Panc1 (cell line): ENCODE measurements around the gene SPIN2B. TPM values are rescaled to one million over a fixed set of nuclear protein-coding genes. Genes with fewer than 3 reads are reported as not detected.

Experiments used
- ATAC-seq: fragments of 200-7000 bp; cut with Tn5 transposase; 2 replicates; pipeline ENCODE4 v1.9.1; 2020; ENCODE audit warnings: mild to moderate bottlenecking, moderate library complexity
- BruUV-seq: library from RNA; stranded (reverse); fragments of 400-500 nt; replicated peaks from 2 replicates; lab custom pipeline; 2021; lab: Mats Ljungman, UMichigan
- CTCF ChIA-PET: fragments of 300-600 bp; sonication (Branson Sonifier 250); formaldehyde crosslinking; loops from one replicate; lab custom pipeline; 2022; ENCODE audit warnings: antibody characterized with exemption; lab: Charles Lee
- POLR2A ChIA-PET: fragments of 300-600 bp; sonication (Branson Sonifier 250); formaldehyde crosslinking; loops from one replicate; lab custom pipeline; 2022; ENCODE audit warnings: antibody characterized with exemption; lab: Charles Lee
- DNase-seq: peaks from one replicate; pipeline ENCODE4 v3.0.0-alpha.2; 2010; ENCODE audit warnings: low read depth, low spot score
- H3K27ac ChIP-seq: 2 replicates; pipeline ENCODE4 v1.5.1; 2011; ENCODE audit warnings: mild to moderate bottlenecking, low read length, inconsistent platforms
- H3K27me3 ChIP-seq: fragments of 200-500 bp; sonication (Bioruptor generic); 2 replicates; pipeline ENCODE4 v1.6.0; 2014; ENCODE audit warnings: low read length, inconsistent platforms; ENCODE audit not compliant: control insufficient read depth, insufficient read depth
- H3K36me3 ChIP-seq: fragments of 200-500 bp; sonication (Bioruptor generic); 2 replicates; pipeline ENCODE4 v1.5.1; 2014; ENCODE audit warnings: inconsistent platforms, mild to moderate bottlenecking, low read length, moderate library complexity; ENCODE audit not compliant: control insufficient read depth, insufficient read depth
- H3K4me1 ChIP-seq: 2 replicates; pipeline ENCODE4 v1.5.1; 2011; ENCODE audit warnings: inconsistent platforms, mild to moderate bottlenecking, low read length, moderate library complexity; ENCODE audit not compliant: control insufficient read depth, insufficient read depth
- H3K4me3 ChIP-seq, 2 experiments: 2 replicates each; pipeline ENCODE4 v1.5.1; 2011 to 2012; ENCODE audit warnings: low read depth in 2 of 2, low read length in 2 of 2, mild to moderate bottlenecking in 2 of 2, inconsistent platforms in 1 of 2, moderate library complexity in 1 of 2
- H3K9me3 ChIP-seq: fragments of 200-500 bp; sonication (Bioruptor generic); 2 replicates; pipeline ENCODE4 v1.5.1; 2014; ENCODE audit warnings: low read depth, mild to moderate bottlenecking, inconsistent platforms, low read length, moderate library complexity; ENCODE audit not compliant: control insufficient read depth, insufficient read depth
- POLR2AphosphoS5 ChIP-seq: IDR thresholded peaks from 2 replicates; pipeline ENCODE4 v1.6.1; 2012; ENCODE audit warnings: mild to moderate bottlenecking, low read depth, low read length, moderate library complexity
- SIN3A ChIP-seq: IDR thresholded peaks from 2 replicates; pipeline ENCODE4 v1.6.1; 2012; ENCODE audit warnings: low read depth, mild to moderate bottlenecking, low read length, moderate library complexity, borderline replicate concordance; ENCODE audit not compliant: insufficient read depth
- TCF7L2 ChIP-seq: IDR thresholded peaks from 2 replicates; pipeline ENCODE4 v1.6.1; 2011; ENCODE audit warnings: mild to moderate bottlenecking, low read depth, low read length, inconsistent platforms
- in situ Hi-C: cut with HindIII; loops from 2 replicates; pipeline ENCODE4 v1.10.0; 2016; ENCODE audit warnings: low sequenced_read_pairs, low pct_unique_long_range_greater_than_20kb
- intact Hi-C: fragments of 100-400 bp; cut with micrococcal nuclease; formaldehyde crosslinking; loops from one replicate; pipeline ENCODE4 v1.10.0; 2022; ENCODE audit not compliant: unreplicated experiment
- total RNA-seq: library from RNA; stranded (reverse); gene quantifications from one replicate; pipeline ENCODE4 v1.2.1, GENCODE V29; 2021; ENCODE audit not compliant: unreplicated experiment
- TF ChIP-seq, protein P1 (sequence below), 2 experiments: IDR thresholded peaks; 2 replicates each; pipeline ENCODE4 v1.6.1; 2011 to 2012; ENCODE audit warnings: low read depth in 2 of 2, control low read depth in 1 of 2, low read length in 1 of 2, mild to moderate bottlenecking in 1 of 2, moderate library complexity in 1 of 2; ENCODE audit not compliant: insufficient read depth in 1 of 2
- TF ChIP-seq, protein P2 (sequence below): fragments of 450-650 bp; IDR thresholded peaks from 2 replicates; pipeline ENCODE4 v1.5.1; 2017; ENCODE audit warnings: mild to moderate bottlenecking

SPIN2B gene
- total RNA-seq, 1 experiment from 2014 or later, result 8.3 TPM

DNA sequence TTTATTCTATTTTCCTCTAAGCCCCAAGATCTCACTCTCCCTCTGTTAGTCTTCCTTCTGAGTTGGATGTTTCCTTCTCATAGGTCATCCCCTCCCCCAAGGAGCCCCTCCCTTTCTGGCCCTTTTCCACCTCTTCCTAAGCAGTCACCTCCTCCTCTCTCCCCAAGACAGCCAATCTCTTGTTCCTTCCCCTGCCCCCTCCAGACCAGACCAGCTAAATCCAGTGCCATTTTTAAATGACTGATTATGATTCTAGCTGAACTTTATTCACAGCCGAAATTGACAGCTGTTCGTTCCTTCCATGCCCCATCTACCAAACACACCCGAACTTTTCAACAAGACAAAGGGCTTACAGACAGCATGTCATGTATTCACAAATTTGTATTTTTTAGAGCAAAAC, 13.9 kb upstream of the SPIN2B start:
- no TSS peak for BruUV-seq
- no peaks in the 10 kb centered on the region for H3K4me1 ChIP-seq
- no peak overlapping the region for H3K27ac ChIP-seq
- intact Hi-C loops (no loop called here), in situ Hi-C loops (no loop called here)
- H3K9me3 ChIP-seq, result no peaks in the 10 kb centered on the region
- TF ChIP-seq, protein P1, sequence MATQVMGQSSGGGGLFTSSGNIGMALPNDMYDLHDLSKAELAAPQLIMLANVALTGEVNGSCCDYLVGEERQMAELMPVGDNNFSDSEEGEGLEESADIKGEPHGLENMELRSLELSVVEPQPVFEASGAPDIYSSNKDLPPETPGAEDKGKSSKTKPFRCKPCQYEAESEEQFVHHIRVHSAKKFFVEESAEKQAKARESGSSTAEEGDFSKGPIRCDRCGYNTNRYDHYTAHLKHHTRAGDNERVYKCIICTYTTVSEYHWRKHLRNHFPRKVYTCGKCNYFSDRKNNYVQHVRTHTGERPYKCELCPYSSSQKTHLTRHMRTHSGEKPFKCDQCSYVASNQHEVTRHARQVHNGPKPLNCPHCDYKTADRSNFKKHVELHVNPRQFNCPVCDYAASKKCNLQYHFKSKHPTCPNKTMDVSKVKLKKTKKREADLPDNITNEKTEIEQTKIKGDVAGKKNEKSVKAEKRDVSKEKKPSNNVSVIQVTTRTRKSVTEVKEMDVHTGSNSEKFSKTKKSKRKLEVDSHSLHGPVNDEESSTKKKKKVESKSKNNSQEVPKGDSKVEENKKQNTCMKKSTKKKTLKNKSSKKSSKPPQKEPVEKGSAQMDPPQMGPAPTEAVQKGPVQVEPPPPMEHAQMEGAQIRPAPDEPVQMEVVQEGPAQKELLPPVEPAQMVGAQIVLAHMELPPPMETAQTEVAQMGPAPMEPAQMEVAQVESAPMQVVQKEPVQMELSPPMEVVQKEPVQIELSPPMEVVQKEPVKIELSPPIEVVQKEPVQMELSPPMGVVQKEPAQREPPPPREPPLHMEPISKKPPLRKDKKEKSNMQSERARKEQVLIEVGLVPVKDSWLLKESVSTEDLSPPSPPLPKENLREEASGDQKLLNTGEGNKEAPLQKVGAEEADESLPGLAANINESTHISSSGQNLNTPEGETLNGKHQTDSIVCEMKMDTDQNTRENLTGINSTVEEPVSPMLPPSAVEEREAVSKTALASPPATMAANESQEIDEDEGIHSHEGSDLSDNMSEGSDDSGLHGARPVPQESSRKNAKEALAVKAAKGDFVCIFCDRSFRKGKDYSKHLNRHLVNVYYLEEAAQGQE (IDR thresholded peaks at IDR 0.05; ENCODE audit: insufficient read depth in 1 of 2, low read depth in 2 of 2, low read length in 1 of 2), result no peak
- TF ChIP-seq SIN3A, result no peak
- TF ChIP-seq TCF7L2, result no peak
- no peak for TF ChIP-seq POLR2AphosphoS5
- TF ChIP-seq, protein P2, sequence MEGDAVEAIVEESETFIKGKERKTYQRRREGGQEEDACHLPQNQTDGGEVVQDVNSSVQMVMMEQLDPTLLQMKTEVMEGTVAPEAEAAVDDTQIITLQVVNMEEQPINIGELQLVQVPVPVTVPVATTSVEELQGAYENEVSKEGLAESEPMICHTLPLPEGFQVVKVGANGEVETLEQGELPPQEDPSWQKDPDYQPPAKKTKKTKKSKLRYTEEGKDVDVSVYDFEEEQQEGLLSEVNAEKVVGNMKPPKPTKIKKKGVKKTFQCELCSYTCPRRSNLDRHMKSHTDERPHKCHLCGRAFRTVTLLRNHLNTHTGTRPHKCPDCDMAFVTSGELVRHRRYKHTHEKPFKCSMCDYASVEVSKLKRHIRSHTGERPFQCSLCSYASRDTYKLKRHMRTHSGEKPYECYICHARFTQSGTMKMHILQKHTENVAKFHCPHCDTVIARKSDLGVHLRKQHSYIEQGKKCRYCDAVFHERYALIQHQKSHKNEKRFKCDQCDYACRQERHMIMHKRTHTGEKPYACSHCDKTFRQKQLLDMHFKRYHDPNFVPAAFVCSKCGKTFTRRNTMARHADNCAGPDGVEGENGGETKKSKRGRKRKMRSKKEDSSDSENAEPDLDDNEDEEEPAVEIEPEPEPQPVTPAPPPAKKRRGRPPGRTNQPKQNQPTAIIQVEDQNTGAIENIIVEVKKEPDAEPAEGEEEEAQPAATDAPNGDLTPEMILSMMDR, result no peak
- H3K27me3 ChIP-seq, result no peaks in the 10 kb centered on the region
- POLR2A ChIA-PET, result no interaction called here
- ATAC-seq (no peak), DNase-seq (no peak)
- no peak overlapping the region for H3K4me3 ChIP-seq
- no peaks in the 10 kb centered on the region for H3K36me3 ChIP-seq
- CTCF ChIA-PET, result no interaction called here

DNA sequence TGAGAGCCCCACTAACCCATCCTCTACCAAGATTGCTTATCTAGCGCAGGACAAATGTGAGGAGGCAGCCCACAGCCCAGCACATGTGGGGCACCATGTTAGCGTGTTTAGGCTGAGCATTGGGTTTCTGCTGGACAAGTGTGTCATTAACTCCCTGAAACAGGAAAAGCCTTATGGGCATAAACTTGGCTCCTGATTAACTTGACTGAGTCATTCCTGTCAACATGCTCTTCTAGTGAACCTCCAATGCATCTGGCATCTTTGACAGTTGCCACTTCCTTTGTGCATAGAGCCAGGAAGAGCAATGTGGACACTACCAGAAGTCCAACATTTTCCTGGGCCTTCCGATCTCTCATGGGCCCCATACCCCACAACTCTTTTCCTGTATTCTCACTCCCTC, 13.4 kb upstream of the SPIN2B start:
- TF ChIP-seq, protein P2, result no peak
- no peak for TF ChIP-seq TCF7L2
- Histone ChIP-seq H3K36me3 (no peaks in the 10 kb centered on the region), H3K4me1 (no peaks in the 10 kb centered on the region), H3K27ac (no peak overlapping the region), H3K9me3 (no peaks in the 10 kb centered on the region), H3K4me3 (no peak overlapping the region), H3K27me3 (no peaks in the 10 kb centered on the region)
- ChIA-PET POLR2A (no interaction called here), CTCF (no interaction called here)
- intact Hi-C loops (no loop called here), in situ Hi-C loops (no loop called here)
- BruUV-seq, result no TSS peak
- DNase-seq (no peak), ATAC-seq (no peak)
